Measurements from ENCODE around the gene VWA8.

DNA sequence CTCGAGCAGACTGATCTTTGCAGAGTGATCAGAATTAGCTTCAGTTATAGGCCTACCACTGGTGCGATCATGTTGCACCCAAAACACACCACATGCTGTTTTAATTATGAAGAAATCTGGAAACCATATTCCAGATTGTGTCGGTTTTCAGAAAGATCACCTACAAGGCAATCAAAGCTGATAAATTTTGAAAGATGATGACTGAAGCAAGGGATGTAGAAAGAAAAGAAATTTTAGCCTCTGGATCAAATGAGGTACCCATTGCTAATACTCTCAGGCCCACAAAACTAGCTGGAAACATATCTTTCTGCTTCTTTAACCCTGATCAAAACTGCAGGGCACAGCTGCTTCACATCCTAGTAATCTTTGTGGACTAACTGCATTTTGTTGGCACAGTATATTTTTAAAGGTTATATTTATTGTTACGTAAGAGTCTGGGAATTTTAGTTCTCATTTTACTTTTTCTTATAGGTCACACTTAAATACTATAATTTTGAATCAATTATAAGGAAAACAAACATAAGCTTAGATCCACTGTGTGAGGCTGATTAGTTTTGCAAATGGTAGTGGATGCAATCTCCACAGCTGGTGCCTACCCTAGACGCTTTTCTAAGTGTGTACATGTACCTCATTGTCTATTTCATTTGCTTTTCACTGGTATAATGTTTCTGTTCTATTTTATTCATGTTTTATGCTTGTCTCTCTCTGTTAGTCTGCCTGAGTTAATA is 352.6 kb downstream of the VWA8 start:
- TF ChIP-seq, protein P1, sequence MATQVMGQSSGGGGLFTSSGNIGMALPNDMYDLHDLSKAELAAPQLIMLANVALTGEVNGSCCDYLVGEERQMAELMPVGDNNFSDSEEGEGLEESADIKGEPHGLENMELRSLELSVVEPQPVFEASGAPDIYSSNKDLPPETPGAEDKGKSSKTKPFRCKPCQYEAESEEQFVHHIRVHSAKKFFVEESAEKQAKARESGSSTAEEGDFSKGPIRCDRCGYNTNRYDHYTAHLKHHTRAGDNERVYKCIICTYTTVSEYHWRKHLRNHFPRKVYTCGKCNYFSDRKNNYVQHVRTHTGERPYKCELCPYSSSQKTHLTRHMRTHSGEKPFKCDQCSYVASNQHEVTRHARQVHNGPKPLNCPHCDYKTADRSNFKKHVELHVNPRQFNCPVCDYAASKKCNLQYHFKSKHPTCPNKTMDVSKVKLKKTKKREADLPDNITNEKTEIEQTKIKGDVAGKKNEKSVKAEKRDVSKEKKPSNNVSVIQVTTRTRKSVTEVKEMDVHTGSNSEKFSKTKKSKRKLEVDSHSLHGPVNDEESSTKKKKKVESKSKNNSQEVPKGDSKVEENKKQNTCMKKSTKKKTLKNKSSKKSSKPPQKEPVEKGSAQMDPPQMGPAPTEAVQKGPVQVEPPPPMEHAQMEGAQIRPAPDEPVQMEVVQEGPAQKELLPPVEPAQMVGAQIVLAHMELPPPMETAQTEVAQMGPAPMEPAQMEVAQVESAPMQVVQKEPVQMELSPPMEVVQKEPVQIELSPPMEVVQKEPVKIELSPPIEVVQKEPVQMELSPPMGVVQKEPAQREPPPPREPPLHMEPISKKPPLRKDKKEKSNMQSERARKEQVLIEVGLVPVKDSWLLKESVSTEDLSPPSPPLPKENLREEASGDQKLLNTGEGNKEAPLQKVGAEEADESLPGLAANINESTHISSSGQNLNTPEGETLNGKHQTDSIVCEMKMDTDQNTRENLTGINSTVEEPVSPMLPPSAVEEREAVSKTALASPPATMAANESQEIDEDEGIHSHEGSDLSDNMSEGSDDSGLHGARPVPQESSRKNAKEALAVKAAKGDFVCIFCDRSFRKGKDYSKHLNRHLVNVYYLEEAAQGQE (IDR thresholded peaks at IDR 0.05): no peak
- TF ChIP-seq, protein P2, sequence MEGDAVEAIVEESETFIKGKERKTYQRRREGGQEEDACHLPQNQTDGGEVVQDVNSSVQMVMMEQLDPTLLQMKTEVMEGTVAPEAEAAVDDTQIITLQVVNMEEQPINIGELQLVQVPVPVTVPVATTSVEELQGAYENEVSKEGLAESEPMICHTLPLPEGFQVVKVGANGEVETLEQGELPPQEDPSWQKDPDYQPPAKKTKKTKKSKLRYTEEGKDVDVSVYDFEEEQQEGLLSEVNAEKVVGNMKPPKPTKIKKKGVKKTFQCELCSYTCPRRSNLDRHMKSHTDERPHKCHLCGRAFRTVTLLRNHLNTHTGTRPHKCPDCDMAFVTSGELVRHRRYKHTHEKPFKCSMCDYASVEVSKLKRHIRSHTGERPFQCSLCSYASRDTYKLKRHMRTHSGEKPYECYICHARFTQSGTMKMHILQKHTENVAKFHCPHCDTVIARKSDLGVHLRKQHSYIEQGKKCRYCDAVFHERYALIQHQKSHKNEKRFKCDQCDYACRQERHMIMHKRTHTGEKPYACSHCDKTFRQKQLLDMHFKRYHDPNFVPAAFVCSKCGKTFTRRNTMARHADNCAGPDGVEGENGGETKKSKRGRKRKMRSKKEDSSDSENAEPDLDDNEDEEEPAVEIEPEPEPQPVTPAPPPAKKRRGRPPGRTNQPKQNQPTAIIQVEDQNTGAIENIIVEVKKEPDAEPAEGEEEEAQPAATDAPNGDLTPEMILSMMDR (IDR thresholded peaks at IDR 0.05; ENCODE audit: low read depth, low read length, missing input control): no peak
- TF ChIP-seq RAD21 (IDR thresholded peaks at IDR 0.05): no peak
- TF ChIP-seq GABPA (IDR thresholded peaks at IDR 0.05 in 1 of 2, conservative IDR thresholded peaks at IDR 0.05 in 1 of 2): no peak
- TF ChIP-seq ATF3 (IDR thresholded peaks at IDR 0.05): no peak
- TF ChIP-seq TAF1 (conservative IDR thresholded peaks at IDR 0.05): no peak
- no peak for TF ChIP-seq ZBTB33 (IDR thresholded peaks at IDR 0.05)
